Mesodermal cell (in vitro differentiated cells): Measurements from ENCODE around the gene UTP4.

Experiments
- H3K27ac ChIP-seq: 2 replicates; pipeline ENCODE4 v1.7.0; 2013; ENCODE audit warnings: mild to moderate bottlenecking, low read depth, low read length, moderate library complexity; ENCODE audit not compliant: severe bottlenecking
- H3K36me3 ChIP-seq: 2 replicates; pipeline ENCODE4 v1.7.1; 2013; ENCODE audit warnings: mild to moderate bottlenecking, low read length, moderate library complexity; ENCODE audit not compliant: control insufficient read depth, insufficient read depth
- H3K4me1 ChIP-seq: one replicate; pipeline ENCODE4 v1.7.1; 2013; ENCODE audit warnings: mild to moderate bottlenecking, low read length; ENCODE audit not compliant: insufficient read depth, control insufficient read depth, poor library complexity, severe bottlenecking
- H3K4me3 ChIP-seq: 2 replicates; pipeline ENCODE4 v1.7.0; 2013; ENCODE audit warnings: low read length, control low read depth, mild to moderate bottlenecking; ENCODE audit not compliant: insufficient read depth, poor library complexity, severe bottlenecking; ENCODE audit errors: extremely low read depth
- H3K9me3 ChIP-seq: 2 replicates; pipeline ENCODE4 v1.7.1; 2013; ENCODE audit warnings: mild to moderate bottlenecking, low read length, moderate library complexity; ENCODE audit not compliant: control insufficient read depth
- WGBS, 2 experiments: methylation state at CpG; one replicate each; pipeline ENCODE4 v1.1.5; 2013; ENCODE audit warnings: missing lambda C conversion rate in 2 of 2; ENCODE audit not compliant: insufficient coverage in 2 of 2; 5-methylcytosine and 5-hydroxymethylcytosine counted together

Gene UTP4

DNA sequence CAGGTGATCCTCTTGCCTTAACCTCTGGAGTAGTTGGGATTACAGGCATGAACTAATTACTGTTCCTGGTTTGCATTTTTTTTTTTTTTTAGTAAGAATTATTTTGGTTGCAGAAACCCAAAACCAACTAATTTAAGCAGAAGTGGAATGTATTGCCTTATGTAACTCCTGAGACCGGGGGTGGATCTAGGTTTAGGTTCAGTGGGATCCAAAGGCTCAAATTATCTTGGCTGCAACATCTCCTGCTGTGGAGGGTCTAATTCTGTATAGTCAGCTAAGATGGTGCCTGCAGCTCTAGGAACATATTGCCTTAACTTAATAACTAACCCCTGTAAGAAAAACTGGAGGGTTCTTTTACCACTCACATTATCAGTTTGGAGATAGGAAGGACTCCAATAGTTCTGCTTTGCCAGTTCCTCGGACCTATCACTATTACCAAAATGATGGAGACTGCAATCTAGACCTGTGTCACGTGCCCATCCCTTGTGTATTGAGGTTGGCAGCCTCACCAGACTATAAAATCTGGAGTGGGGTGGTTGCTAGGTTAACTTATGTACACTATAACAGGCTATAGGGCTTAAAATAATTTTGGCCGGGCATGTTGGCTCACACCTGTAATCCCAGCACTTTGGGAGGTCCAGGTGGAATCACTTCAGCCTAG, 63.0 kb downstream of the UTP4 start:
- H3K36me3 ChIP-seq = peaks cover 7% of the 10 kb centered on the region
- no peak overlapping the region for H3K27ac ChIP-seq
- no peaks in the 10 kb centered on the region for H3K9me3 ChIP-seq
- 86 to 100% methylated on average over 1 to 2 of the region's 4 CpGs for WGBS, 2 experiments
- H3K4me3 ChIP-seq = no peak overlapping the region
- H3K4me1 ChIP-seq = peaks cover 5% of the 10 kb centered on the region

DNA sequence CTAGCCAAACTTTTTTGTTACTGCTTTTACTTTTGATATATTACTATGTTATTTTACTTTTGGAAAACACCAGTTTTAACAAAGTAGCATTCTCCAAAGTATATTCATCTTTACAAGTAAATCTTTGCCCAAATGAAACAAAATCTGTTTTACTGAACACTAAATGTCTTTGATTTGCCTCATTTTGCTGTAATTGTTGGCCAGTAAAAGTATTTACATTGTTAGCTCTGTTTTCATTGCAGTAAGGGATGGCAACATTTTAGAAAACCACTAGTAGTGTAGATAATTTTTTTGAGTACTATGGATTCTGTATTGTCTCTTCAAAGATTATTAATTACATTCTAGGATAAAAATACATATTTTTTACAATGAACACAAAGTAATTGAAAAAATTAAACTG, 65.1 kb downstream of the UTP4 start:
- H3K9me3 ChIP-seq = no peaks in the 10 kb centered on the region
- H3K36me3 ChIP-seq = no peaks in the 10 kb centered on the region
- no peak overlapping the region for H3K27ac ChIP-seq
- H3K4me1 ChIP-seq = no peaks in the 10 kb centered on the region
- no peak overlapping the region for H3K4me3 ChIP-seq

DNA sequence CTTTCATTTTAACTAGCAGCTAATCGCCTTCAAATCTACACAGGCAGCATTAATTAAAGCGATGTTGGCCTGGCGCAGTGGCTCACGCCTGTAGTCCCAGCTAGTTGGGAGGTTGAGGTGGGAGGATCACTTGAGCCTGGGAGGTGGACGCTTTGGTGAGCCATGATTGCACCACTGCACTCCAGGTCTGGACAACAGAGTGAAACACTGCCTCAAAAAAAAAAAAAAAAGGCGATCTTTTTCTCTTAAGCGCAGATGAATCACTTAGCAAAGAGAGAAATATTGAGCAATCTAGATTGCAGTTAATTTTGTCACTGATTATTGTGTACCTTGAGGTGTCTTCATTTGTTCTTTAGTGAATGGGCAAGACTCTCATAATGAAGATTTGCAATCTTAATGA, 66.9 kb downstream of the UTP4 start:
- no peak overlapping the region for H3K4me3 ChIP-seq
- H3K36me3 ChIP-seq = peaks cover 4% of the 10 kb centered on the region
- no peaks in the 10 kb centered on the region for H3K4me1 ChIP-seq
- H3K27ac ChIP-seq = no peak overlapping the region
- no peaks in the 10 kb centered on the region for H3K9me3 ChIP-seq
- 100% methylated on average over 4 of the region's 7 CpGs; no CpG with 5 or more reads in 1 of the 2 experiments for WGBS, 2 experiments

DNA sequence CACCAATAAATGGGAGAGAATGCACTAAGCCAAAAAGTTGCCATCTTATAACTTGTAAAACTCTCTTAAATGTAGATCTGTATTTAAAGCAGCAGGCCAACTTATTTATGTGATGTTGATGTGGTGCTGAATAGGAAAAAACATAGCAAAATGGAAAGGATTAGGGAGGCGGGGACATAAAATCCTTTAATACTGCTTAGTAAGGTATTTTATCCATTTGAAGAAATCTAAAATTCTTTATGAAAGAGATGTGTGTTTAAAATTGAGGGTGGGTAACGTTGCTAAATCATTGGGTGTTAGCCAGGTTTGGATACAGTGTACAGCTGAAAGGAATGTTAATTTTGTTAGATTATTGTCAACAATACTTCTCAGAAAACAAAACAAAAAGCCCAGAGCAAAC, 68.8 kb downstream of the UTP4 start:
- whole genome bisulfite sequencing, 2 experiments = no CpG with 5 or more reads among the region's 2 CpGs
- H3K4me3 ChIP-seq = no peak overlapping the region
- no peak overlapping the region for H3K27ac ChIP-seq
- H3K36me3 ChIP-seq = peaks cover 4% of the 10 kb centered on the region
- no peaks in the 10 kb centered on the region for H3K4me1 ChIP-seq
- no peaks in the 10 kb centered on the region for H3K9me3 ChIP-seq

DNA sequence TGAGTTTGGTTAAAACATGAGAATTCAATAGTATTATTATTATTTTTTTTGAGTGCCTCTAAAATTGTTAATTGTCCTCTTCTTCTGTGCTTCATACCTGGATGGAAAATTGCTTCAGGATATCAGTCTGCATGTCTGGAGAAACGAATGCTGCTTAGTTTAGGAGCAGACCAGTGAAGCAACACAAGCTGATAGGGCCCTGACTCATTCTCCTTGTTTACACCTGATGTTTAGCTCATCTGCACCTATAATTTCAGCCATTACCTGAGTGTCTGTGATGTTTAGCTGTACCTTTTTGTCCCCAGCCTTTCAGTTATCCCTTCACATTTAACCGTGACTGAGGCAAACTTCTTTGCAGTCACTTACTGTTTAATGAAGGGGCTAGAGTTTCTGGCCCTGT, 69.3 kb downstream of the UTP4 start:
- Histone ChIP-seq H3K27ac (no peak overlapping the region), H3K36me3 (peaks cover 4% of the 10 kb centered on the region), H3K9me3 (no peaks in the 10 kb centered on the region), H3K4me3 (no peak overlapping the region), H3K4me1 (no peaks in the 10 kb centered on the region)
- 93 to 100% methylated on average over 1 to 2 of the region's 2 CpGs for WGBS, 2 experiments

DNA sequence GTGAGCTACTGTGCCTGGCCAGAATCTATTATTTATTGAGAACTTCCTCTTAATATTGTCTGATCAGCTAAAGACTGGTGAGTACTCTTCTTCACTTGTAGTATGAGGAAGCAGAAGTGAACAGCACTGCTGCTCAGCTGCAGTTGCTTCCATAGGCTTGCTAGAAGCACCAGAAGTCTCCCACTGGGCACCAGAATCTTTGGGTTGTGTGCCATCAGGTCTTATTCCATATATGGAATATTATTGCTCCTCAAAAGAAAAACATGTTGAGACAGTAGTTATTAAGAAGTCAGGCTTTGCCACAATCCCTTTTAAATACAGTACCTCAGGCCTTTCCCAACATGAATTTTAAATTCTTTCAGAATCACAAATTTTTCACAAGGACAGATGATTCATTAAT, 71.7 kb downstream of the UTP4 start:
- Histone ChIP-seq H3K4me3 (no peak overlapping the region), H3K27ac (no peak overlapping the region), H3K9me3 (no peaks in the 10 kb centered on the region), H3K36me3 (peaks cover 4% of the 10 kb centered on the region), H3K4me1 (no peaks in the 10 kb centered on the region)

DNA sequence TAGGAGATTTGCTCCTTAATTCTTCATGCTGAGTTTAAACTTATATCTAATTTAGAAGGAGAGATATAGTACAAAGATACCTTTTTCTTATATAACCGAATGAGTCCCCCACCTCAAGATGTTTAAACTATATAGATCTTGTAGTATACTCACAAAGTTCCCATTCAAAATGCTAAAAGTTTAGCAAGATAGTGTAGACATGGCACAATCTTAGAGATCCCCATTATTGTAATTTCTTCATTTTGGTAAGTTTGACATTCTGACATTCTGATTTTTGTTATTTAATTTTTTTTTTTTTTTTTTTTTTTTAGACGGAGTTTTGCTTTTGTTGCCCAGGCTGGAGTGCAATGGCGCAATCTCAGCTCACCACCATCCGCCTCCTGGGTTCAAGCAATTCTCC, 77.3 kb downstream of the UTP4 start:
- WGBS, 2 experiments = 79% methylated on average over 2 of the region's 4 CpGs; no CpG with 5 or more reads in 1 of the 2 experiments
- H3K27ac ChIP-seq = no peak overlapping the region
- no peaks in the 10 kb centered on the region for H3K36me3 ChIP-seq
- no peaks in the 10 kb centered on the region for H3K4me1 ChIP-seq
- H3K9me3 ChIP-seq = no peaks in the 10 kb centered on the region
- H3K4me3 ChIP-seq = no peak overlapping the region

DNA sequence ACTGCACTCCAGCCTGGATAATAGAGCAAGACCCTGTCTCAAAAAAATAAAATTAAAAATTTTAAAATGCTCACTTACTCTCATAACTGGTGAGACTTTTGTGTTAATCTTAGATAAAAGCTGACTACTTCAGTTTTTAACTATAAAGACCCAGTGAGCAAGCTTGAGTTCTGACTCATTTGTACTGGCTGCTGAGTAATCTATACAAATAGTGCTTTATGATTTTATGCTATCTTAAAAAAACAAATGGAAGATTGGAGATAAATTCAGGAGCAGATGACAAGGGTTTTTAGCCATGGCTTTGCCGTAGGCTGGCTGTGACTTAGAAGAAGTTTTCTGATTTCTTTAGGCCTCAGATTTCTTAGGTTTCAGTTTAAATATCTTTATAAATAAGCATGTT, 85.0 kb downstream of the UTP4 start:
- no peaks in the 10 kb centered on the region for H3K36me3 ChIP-seq
- no peak overlapping the region for H3K4me3 ChIP-seq
- H3K27ac ChIP-seq = no peak overlapping the region
- H3K9me3 ChIP-seq = no peaks in the 10 kb centered on the region
- H3K4me1 ChIP-seq = peaks cover 9% of the 10 kb centered on the region
- no CpG with 5 or more reads among the region's 1 CpG for WGBS, 2 experiments
